ENCODE measurements around the gene HOXA2.

Gene HOXA2

DNA sequence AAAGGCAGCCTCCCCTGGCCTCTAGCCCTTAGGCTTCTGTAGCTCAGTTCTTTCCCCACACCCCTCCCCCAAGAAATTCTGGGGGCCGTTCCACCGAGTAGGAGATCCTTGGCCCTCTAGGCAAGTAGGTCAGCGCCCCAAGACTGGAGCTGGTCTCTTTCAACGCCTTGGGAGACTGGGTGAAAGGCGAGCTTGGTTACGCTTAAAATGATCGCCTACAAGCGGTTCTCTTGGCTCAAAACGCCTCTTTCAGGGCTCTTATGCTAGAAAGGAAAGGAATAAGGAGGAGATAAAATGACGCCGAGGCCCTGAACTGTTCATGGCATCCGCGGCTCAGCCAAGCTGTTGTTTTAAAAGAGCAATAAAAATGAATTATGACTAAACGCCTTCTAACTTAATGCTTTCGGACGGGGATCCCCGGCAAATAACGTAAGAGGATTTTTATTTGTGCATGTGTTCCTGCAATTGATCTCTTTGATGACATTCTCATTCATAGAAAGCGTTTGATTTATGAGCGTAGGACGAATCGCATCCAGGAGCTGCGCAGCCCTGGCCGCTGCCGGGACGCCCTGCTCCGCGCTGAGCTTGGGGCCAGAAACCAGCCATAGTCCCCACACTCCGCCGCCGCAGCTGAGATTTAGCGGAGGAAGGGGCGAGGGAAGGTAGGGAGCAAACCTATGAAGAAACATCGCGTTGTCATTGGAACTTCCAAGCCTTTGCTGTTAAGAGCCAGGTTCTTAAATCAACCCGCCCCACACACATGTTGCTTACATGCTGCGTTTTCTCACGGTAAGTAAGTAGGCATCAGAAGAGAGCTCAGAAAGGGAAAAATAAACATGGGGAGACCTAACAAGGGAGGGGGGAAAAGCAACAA is 3.7 kb downstream of the HOXA2 start:
- DNase-seq (ENCODE audit: low read depth in 2 of 2): no peak

DNA sequence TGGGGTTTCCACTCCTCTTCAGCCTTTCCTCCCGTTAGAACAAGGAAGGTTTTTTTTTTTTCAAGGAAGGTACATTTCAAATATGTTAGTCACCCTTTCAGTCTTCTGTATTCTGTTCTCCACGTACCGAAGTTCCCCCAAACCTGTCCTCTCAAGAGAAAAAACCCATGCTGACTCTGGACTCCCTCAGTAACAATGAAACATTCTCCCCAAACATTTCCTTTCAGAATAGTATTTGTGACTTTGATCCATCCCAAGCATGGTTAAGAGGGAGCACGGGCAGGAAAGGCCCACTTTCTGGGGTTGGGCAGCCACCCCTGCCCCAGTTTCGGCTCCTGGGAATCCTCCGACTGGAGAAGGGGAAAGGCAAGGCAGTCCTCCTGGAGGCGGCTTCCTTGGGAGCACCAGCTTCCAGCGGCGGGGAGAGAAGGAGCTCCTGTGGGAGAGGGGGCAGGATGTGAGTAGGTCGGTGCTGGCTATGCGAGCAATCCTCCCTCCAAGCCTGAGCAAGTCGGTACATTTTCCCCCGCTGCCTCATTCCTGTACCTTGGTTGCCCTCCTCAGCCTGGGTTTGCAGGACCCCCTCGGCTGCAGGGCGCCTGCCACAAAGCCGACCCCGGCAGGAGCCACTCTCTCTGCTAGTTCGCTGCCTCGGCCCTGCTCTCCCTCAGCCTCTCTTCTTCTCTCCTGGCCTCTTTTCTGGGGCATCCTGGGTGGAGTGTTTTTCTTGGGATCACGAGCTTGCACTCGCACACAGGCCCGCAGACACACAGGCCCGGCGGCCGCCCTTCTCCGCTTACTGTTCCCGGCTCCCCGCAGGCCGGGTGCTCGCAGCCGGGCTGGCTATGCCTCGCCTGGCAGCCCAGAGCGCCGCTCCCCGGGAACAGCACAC is 4.6 kb downstream of the HOXA2 start:
- no peak for DNase-seq (ENCODE audit: low read depth in 2 of 2)

DNA sequence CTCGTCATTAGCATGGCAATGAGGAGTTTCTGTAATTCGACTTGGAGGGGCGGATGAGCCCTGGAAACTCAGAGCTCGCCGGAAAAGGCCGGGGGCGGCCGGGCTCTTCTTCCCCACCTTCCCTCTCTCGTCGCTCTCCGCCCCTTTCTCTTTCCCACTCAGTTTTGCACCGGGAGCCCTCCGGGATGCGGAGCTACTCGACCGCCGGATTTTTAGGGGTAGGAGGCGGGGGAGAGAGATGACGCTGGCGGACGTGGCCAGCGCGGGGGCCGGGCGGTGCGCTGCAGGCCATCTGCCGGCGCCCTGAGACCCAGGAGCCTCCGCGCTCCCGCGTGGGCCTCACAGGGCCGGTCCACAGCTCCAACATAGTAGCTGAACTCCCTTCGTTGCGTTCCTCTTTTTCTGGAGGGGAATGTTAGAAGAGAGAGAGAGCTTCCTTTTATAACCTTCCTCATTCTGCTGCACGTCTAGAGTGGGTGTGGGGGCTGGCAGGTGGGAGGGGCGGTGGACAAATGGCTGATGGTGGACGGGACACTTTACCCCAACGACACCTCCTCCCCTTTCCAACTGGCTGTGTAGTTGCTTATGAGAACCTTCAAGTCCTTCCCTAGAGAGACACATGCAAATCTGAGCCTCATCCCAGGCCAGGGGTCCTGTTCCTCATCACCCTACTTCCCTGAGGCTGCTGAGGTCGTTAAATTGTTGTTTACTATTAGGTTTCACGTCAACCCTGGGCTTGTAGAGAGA is 5.5 kb downstream of the HOXA2 start:
- DNase-seq (ENCODE audit: low read depth in 2 of 2): no peak

DNA sequence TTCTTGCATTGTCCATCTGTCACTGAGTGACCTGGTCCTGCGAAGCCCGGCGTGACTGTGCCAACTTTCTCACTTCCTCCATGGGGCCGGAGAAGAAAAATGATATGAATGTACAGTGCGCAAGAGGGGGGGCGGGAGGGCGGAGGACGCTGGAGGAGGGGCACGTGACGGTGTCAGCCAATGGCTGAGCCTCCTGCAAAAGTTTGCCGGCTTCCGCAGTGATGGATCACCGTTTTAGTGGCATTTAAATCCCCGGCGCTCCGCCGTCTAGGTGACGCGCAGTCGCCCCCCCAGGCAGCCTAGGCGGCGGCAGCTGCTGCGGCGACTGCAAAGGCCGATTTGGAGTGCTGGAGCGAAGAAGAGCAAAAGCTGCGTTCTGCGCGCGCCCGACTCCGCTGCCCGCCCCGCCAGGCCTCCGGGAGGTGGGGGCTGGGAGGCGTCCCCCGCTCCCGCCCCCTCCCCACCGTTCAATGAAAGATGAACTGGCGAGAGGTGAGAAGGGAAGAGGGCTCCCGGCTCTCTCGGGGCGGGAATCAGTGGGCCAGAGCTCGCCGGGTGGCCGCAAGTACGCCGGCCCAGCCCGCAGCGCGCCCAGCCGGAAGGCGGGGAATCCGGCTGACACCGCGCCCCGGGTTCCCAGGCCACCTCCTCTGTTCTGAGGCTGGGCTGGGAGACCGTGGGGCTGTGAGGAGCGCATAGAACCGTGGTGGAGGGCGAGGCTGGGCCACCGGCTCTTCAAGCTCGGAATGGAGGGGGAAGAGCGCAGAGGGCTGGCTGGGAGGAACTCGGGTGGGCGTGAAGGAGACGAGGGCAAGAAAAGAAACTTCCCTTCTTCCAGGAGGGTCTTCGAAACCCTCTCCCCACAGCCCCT is 6.4 kb downstream of the HOXA2 start, which contains the start of gene HOXA1:
TSS of gene HOXA1 (minus strand) at position 104 of the 871 bp plus-strand sequence. CDS start at position 16, 88 bp downstream.
- peak; percentile 57 to 59 for DNase-seq (ENCODE audit: low read depth in 2 of 2)

DNA sequence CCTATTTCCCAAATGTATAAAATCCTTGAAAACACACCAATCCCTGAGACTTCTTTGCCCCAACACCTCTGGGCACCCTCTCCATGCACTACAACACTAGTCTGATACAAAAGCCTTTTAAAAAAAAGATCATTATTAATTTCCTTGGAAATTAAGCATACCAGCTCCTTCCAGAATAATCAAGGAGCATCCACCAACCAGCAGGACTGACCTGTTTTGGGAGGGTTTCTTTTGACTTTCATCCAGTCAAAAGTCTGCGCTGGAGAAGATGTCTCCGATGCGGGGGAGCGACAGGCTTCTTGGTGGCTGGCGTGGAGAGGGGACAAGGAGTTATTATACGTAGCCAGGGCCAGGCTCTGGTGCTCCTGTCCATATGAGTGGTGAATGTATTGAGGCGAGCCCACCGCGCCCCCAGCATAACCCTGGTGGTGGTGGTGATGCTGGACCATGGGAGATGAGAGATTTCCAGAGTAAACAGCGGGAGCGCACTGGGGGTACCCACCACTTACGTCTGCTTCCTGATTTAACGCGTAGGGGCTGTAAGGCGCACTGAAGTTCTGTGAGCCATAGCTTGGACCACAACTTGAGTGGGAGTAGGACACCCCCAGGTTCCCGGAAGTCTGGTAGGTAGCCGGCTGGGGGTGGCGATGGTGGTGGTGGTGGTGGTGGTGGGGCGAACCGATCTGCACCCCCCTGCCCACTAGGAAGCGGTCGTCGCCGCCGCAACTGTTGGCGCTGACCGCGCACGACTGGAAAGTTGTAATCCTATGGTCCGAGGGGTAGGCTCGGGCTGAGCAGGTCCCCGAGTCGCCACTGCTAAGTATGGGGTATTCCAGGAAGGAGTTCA is 7.2 kb downstream of the HOXA2 start:
- no peak for DNase-seq (ENCODE audit: low read depth in 2 of 2)

DNA sequence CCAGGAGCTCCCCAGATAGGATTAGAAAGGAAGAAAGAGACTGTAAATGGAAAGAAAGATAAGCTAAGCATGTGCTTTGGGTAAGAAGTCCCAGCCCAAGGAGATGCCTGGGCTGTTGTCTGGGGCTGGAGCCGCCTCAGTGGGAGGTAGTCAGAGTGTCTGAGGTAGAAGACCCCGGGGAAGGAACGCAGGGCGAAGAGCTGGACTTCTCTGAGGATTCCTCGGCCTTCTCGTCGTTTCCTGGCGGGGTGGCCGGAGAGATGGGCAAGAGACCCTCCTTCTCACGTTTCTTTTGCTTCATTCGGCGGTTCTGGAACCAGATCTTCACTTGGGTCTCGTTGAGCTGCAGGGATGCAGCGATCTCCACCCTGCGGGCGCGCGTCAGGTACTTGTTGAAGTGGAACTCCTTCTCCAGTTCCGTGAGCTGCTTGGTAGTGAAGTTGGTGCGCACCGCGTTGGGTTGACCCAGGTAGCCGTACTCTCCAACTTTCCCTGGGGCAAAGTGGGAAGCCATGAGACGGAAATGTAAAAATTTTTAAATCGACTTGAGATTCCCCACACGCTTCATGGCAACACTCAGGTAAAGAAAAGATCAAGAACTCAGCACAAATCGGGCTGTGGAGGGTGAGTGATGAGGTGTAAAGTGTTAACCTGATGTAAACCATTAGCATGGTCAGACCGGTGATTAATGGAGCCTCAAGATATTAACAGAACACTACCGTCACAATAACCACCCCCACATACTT is 8.0 kb downstream of the HOXA2 start:
- no peak for DNase-seq (ENCODE audit: low read depth in 2 of 2)

DNA sequence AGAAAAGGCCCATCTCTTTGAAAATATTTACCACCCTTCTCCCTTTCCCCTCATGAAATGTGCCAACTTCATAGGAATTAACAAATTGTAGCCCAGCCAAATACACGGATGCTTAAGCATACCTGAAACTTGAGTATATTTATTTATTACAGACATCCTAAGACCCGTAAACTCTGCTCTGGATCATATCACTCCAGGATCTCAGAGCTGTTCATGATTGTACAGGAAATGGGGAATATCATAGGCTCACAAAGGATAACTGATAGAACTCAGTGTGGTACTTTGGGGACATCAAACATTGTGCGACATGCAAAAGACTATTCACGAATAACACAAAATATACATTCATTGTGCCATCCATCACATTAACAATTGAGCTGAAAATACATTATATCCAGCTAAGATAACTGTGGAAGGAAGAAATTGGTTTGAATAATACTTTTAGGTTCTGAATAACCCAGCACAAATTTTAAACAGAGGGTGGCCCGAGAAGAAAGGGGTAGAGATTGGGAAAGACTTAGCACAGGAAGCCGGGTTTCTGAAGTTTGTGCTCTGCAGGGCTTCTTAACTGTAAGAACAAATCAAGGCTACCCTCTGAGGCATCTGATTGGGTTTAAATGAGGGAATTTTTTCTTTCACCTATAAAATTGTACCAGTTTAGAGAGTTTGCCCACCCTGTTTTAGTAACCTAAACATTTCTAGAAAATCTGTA is 9.1 kb downstream of the HOXA2 start:
- no peak for DNase-seq (ENCODE audit: low read depth in 2 of 2)

DNA sequence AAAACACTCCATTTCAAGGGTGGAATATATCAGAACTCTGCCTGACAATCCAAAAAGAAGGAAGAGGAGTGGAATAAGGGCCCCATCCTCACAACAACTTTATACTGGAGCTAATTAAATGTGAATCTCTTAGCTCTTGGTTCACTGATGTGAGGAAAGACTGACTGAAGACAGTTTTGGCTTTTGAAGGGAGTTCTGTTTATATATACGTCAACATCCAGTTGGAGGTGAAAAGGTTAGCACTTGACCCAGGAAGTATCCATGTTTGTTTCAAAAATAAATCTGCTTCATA is 9.7 kb downstream of the HOXA2 start:
- no peak for DNase-seq (ENCODE audit: low read depth in 2 of 2)

DNA sequence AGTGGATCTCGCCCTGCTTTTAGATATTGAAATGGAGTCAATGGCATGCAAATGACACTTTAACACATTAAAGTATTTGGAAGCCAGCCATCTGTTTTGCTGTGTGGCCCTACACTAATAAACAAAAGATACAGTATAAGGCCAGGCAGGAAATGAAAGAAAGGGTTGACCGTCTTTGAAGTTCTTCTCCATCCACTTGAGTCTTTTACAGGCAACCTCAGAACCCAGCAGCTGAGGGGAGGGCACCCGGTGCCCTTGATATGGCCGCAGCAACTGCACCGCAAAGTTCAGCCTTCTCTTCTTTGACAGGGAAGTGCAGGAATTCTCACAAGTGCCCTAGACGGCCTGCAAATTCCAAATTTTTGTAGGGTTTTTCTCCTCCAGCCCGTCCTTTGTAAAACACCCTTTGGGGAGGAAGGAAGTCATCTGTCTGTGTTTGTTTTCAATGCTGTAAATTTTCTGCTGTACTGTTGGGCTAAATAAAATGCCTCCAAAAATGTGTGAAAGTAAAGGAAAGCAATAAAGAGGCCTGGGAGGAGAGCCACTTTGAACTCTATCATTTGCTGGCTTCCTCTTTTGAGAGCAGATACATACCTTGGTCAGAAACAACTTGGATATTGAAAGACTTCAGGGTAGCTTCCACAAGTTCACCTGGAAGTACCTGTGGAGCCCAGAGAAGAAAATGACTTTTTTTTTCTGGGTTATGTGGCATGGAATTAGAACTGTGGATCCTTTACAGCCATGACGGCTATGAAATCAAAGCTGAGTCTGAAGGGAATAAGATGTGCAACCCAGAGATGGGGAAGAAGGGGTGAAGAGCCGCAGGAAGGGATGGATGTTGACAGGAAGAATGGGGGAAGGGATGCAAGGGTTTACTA is 10.3 kb downstream of the HOXA2 start:
- no peak for DNase-seq (ENCODE audit: low read depth in 2 of 2)

DNA sequence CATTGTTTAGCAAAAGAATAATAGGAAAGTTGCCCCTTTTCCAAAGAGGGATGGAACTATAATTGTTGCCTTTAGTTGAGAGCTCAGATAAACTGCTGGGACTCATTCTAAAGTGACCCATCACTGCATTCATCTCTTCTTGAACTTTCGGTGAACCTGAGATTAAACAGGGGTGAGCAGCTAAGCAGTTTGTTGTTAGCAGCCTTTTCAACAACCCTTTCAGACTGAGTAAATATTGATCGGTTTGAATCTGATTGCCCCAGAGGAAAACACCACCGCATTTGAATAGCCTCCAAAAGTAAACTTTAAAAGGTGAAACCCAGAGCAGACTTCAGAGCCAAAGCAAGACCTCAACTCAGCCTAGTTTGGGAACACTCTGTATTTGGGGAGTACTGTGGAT is 11.4 kb downstream of the HOXA2 start:
- DNase-seq (ENCODE audit: low read depth in 2 of 2): no peak

DNA sequence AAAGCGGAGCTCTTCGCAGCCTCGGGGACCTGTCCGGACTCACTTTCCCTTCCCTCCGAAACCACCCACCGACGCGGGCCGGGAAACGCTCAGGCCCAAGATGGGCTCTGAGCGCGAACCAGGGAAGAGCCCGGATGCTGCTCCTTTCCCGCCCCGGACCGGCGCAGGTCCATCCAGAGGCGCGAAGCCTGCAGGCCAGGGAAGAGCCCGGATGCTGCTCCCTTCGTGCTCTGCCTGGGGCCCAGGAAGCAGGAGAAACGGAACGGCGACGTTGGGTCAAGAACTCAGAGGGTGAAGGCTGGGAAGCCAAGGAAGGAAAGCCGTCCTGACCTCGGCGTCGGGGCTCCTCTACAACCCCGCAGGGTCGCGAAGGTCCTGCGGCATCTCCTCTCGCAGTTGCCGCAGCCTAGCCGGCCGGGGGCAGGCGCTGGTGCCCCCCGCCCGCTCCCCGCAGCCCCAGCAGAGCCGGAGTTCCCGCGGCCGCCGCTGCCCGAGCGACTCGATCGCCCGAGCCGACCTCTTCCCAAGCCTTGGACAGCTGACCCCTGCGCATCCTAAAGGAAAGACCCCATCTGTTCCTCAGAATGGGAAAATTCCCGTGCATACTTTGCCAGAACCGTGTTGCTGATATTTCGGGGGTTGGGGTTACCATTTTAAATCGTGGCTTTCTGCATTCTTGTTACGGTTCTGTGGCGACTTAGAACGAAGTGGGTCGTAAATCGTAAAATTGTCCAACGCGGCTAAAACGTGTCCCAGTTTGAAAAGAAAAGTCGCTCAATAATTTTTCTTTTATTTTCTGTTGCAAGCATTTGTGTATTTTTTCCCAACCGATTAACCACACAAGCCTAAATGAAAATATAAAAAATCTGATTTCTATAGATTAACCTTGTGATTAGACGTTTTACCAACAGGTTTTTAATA is 14.2 kb downstream of the HOXA2 start:
- no peak for DNase-seq (ENCODE audit: low read depth in 2 of 2)

DNA sequence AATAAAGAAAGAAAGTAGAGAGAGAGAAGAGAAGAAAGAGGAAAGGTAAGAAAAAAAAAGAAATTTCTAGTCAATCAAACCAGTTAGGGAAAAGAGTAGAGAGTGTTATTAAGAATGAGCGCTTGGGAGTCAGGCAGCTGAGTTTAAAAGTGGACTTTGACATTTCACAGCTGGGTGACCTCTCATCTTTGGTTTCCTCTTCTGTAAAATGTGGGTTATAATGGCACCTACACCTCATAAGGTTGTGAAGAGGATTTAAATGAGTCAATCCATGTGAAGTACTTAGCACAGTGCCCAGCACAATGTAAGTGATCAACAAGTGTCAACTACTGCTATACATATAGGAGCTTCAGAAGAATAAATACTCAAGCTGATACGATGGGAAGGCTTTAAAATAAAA is 18.8 kb downstream of the HOXA2 start:
- no peak for DNase-seq (ENCODE audit: low read depth in 2 of 2)

DNA sequence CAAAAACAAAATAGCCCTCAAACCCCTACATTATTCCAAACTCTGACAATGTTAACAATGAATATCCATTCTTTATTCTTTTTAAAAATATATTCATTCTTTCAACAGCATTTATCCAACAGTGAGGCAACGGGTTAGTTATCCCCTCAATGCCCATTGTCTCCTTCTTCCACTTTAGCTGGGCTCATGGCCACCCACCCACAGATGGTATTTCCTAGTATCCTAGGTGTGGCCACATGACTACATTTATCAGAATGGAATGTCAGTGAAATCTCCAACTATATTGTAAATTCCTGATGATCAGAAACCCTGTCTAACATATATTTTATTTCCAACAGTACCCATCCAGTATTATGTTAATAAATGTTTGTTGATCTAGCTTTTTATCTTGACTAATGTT is 20.3 kb downstream of the HOXA2 start:
- no peak for DNase-seq (ENCODE audit: low read depth in 2 of 2)

DNA sequence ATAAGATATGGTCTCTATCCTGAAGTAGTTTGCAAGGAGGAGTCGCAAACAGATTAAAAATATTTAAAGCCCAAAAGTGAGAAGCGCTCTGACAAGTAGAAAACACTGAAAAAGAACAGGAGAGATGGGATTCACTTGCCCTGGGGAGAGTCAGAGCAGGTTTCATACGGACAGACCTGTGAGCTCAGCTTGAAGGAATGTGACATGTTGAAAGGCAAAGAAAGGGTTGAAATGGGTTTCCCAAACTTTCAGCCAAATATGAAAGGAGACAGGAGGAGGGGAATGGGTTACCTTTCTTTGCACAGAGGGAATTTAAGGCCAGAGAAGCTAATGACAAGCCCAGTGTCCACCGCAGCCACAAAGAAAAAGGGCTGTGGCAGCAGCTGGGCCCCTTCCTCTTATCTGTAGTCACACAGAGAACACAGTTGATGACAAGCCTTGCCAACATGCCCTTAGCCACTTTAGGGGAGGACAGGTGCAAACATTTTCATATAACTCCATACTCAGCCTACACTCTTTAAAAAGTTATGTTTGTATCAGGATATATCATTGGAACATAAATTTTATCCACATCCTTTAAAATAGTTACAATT is 21.5 kb downstream of the HOXA2 start:
- no peak for DNase-seq (ENCODE audit: low read depth in 2 of 2)

DNA sequence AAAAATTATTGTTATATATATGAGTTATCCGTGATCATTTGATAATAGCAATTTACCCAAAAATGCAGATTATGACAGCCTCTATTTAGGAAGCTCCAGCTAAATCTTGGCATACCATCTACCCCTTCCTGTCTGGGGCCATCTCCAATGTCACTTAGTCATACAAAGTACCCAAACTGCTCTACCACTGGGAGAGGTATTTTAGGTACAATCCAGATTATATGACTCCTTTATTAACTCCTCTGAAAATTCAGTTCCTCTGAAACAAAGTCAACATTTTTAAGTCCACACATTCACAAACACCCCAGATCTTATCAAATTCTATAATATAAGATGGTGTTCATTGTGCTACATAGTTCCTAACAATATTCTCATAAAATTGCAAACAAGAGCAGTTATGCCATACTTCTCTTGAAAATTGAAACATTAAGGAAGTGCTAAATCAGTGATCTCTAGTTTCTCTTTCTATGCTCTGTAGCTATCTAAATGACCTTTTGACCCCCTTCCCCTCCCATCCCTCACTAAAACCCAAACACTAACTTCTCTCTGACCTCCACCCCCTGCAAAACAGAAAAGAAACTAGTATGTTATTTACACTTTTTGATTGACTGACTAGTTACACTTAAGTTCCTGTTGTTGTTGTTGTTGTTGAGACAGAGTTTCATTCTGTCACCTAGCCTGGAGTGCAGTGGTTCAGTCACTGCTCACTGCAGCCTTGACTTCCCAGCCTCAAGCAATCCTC is 23.1 kb downstream of the HOXA2 start:
- no peak for DNase-seq (ENCODE audit: low read depth in 2 of 2)

All from stimulated activated CD8-positive, alpha-beta memory T cell treated with anti-CD3 and anti-CD28 coated beads, Interleukin-2, amount 100 ng/mL, for 48 hours (primary cell).